GM21825 (cell line): Measurements from ENCODE around the gene REEP3.
"Not testable (repeated sequence)": the region's sequence is repeated elsewhere in the genome, so short reads cannot be mapped to it uniquely, and the experiment has no call there.

ENCODE experiments used
- ATAC-seq: cut with Tn5 transposase; IDR thresholded peaks from one replicate; pipeline ENCODE4 v1.9.1; 2021; ENCODE audit warnings: mild to moderate bottlenecking, moderate library complexity; ENCODE audit not compliant: unreplicated experiment

REEP3 gene

GRCh38 chr10:63628526-63629362 is 107.5 kb downstream of the REEP3 start:
- ATAC-seq, result peak; percentile 30

GRCh38 chr10:63629363-63630084 is 108.3 kb downstream of the REEP3 start:
- ATAC-seq, result peak; percentile 47

- peak; percentile 62 for ATAC-seq
Measured at GRCh38 chr10:63630085-63630930, 109.1 kb downstream of the REEP3 start.

- ATAC-seq, result no peak
Measured at GRCh38 chr10:63630931-63631680, 109.9 kb downstream of the REEP3 start.

- ATAC-seq, result no peak
Measured at GRCh38 chr10:63631991-63632390, 110.8 kb downstream of the REEP3 start.

- no peak for ATAC-seq
Measured at GRCh38 chr10:63633677-63634487, 112.7 kb downstream of the REEP3 start.

- ATAC-seq, result no peak
Measured at GRCh38 chr10:63634488-63635065, 113.4 kb downstream of the REEP3 start.

- no peak for ATAC-seq
Measured at GRCh38 chr10:63636812-63637211, 115.6 kb downstream of the REEP3 start.

- no peak for ATAC-seq
Measured at GRCh38 chr10:63637901-63638327, 116.7 kb downstream of the REEP3 start.

- ATAC-seq, result no peak
Measured at GRCh38 chr10:63641366-63641765, 120.2 kb downstream of the REEP3 start.

- ATAC-seq, result no peak
Measured at GRCh38 chr10:63641799-63642198, 120.6 kb downstream of the REEP3 start.

- no peak for ATAC-seq
Measured at GRCh38 chr10:63642808-63643207, 121.6 kb downstream of the REEP3 start.

- no peak for ATAC-seq
Measured at GRCh38 chr10:63644418-63645142, 123.4 kb downstream of the REEP3 start.

GRCh38 chr10:63645195-63645594 is 124.0 kb downstream of the REEP3 start:
- ATAC-seq, result no peak

GRCh38 chr10:63646491-63646890 is 125.3 kb downstream of the REEP3 start:
- no peak for ATAC-seq

- ATAC-seq, result no peak
Measured at GRCh38 chr10:63651864-63652263, 130.7 kb downstream of the REEP3 start.

GRCh38 chr10:63653747-63654146 is 132.5 kb downstream of the REEP3 start:
- no peak for ATAC-seq

- ATAC-seq, result no peak
Measured at GRCh38 chr10:63657761-63658160, 136.6 kb downstream of the REEP3 start.

- ATAC-seq, result not testable (repeated sequence)
Measured at GRCh38 chr10:63660941-63661340, 139.7 kb downstream of the REEP3 start.
